H54 (cell line): Measurements from ENCODE around the gene DHRS4.
"Not testable (repeated sequence)": the region's sequence is repeated elsewhere in the genome, so short reads cannot be mapped to it uniquely, and the experiment has no call there.

Experiments
- DNase-seq: peaks from one replicate; pipeline ENCODE4 v3.0.0; 2011; ENCODE audit warnings: low spot score, mixed read lengths; ENCODE audit not compliant: insufficient read length
- FAIRE-seq: peaks from 3 replicates; lab custom pipeline; 2011; peaks lifted over from hg19 to GRCh38; lab: Jason Lieb, UNC
- POLR2A ChIP-seq: IDR thresholded peaks from 2 replicates; pipeline ENCODE4 v1.6.1; 2011; ENCODE audit warnings: low read depth, mild to moderate bottlenecking, low read length

The DHRS4 gene

DNA sequence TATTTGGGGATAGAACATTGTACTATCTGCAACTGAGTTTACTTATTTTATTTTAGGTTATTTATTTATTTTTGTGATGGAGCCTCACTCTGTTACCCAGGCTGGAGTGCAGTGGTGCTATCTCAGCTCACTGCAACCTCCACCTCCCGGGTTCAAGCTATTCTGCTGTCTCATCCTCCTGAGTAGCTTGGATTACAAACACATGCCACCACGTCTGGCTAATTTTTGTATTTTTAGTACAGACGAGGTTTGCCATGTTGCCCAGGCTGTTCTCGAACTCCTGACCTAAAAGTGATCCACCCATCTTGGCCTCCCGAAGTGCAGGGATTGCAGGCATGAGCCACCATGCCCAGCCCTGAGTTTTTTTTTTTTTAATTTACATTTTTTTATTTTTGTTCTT, 46.1 kb downstream of the DHRS4 start:
- not testable (repeated sequence) for DNase-seq, FAIRE-seq

DNA sequence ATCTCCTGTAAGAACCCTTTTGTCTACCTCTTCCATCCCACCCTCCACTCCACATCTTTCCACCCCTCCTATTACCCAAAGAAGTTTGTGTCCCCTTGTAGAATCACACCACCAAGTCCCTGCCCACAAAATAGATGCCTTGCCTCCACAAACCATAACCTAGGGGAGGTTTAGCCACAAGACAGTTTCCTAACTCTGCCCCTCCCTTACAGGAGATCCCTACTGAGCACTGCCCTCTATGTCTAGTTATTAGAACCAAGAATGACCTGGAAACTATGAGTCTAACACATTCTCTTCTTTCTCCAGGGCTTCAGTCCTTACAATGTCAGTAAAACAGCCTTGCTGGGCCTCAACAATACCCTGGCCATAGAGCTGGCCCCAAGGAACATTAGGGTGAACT, 47.5 kb downstream of the DHRS4 start:
- not testable (repeated sequence) for FAIRE-seq, DNase-seq

DNA sequence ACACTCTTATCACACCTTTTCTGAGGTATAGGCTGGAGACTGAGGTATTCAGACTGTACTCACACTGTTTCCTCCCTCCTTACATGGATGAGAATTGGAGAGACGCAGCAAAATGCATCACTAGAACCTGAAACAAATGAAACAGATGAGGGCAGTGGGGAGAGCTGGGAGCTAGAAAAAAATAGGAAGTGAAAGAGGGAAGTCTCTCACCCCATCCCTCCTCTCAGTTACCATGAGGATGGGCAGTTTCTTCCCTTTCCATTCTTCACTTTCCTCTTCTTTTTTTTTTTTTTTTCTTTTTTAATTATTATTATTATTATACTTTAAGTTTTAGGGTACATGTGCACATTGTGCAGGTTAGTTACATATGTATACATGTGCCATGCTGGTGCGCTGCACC, 48.1 kb downstream of the DHRS4 start:
- not testable (repeated sequence) for FAIRE-seq, DNase-seq

DNA sequence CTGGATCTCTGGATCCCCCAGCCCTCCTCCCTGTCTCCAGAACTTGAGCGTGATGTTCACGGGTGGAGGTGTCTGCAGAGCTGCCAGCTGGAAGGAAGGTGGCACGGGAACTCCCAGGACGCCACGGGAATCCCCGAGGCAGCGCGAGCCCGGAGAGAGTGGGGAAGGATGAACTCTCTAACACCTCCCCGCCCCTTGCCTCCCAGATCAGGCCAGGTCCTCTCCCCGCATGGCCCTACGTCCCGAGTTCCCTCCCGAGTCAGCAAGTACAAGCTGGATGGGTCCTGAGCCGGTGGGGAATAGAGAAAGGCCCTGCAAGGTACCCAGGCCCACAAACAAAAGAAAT, 52.9 kb downstream of the DHRS4 start:
- FAIRE-seq, DNase-seq: not testable (repeated sequence)

GRCh38 chr14:24006817-24007652, 53.5 kb downstream of the DHRS4 start:
- FAIRE-seq, DNase-seq: not testable (repeated sequence)

DNA sequence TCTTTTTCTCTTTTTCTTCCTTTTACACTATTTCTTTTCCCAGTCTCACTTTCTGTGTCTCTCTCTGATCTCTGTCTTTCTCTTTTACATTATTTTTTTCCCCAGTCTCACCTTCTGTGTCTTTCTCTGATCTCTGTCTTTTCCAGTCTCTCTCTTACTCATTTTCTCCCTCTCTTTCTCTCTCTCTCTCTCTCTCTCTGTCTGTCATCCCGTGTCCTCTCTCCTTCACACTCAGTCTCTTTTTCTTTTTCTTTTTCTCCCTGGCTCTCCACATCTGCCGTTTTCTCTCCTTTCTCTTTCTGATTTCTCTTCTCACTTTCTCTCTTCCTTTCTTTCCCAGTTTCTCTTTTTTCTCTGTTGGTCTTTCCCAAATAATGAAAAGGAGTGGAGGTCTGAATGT, 57.5 kb downstream of the DHRS4 start:
- no peak for TF ChIP-seq POLR2A
- FAIRE-seq (no peak), DNase-seq (no peak)

DNA sequence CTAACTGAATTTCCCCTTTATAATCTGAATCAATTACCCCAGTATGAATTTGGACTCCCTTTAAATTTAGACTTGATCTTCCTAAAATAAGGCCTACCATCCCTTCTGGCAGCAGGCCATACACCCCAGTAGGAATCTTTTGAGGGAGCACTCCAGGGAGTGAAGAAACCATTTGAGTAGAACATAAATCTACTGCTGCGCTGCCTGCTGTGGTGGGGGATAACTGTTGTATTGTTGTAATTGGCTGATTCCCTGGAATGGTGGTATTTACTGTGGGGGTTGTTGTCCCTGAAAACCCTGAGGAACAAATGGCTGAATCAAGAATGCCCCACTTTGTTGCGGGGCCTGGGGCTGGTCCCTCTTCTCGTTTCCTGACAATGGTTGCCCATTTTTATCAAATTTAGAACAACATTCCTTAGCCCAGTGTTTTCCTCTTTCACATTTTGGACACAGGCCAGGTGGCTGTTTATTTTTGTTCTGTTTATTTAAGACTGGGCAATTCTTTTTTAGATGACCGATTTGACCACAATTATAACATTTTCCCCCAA, 59.2 kb downstream of the DHRS4 start:
- FAIRE-seq, DNase-seq: not testable (repeated sequence)

DNA sequence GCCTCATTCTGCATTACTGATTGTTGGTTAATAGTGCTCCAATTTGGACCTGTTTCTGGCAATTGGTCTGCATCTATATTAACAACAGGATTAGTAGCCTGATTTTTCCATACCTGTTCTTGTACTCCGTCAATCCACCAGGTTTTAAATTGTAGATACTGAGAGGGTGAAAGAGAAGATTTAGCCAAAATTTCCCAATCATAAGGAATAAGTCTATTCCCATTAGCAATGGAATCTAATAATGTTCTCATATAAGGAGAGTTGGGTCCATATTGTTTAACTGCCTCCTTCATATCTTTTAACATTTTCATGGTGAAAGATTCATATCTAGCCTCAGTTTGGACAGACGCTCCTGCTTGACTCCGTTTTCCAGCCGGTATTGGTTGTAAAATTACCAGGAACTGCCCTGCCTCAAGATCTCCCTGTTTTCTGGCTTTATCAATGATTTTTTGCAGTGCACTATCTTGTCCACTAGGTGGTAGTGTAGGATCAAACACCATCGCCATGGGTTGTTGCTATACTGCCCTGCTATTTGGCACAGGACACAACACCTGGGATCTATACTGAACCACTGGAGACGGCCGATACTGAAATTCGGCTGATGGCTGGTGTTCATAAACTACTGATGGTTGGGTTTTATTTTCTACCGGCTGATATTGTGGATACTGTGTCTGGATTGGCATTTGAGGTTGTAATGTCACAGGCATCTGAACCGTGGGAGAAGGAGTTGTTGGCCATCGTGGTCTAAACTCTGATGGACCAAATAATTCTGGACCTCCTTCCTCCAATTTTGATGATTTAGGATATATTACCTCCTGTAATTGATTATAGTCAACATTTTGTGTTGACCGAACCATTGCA, 60.3 kb downstream of the DHRS4 start:
- peak; percentile 41 for FAIRE-seq
- DNase-seq: peak; percentile 33
- TF ChIP-seq POLR2A: no peak

- FAIRE-seq, DNase-seq: not testable (repeated sequence)
Measured at GRCh38 chr14:24015745-24016144, 62.2 kb downstream of the DHRS4 start.
